GM21529 (cell line): ENCODE measurements around the gene MTPN.

Source experiments
- ATAC-seq: cut with Tn5 transposase; IDR thresholded peaks from one replicate; pipeline ENCODE4 v1.9.1; 2021; ENCODE audit not compliant: unreplicated experiment

Gene MTPN

GRCh38 chr7:135929249-135929648 lies 47.9 kb downstream of the MTPN start:
- no peak for ATAC-seq

- ATAC-seq: no peak
These were observed 49.0 kb downstream of the MTPN start for GRCh38 chr7:135928136-135928535.

- ATAC-seq: no peak
These were observed 51.9 kb downstream of the MTPN start for GRCh38 chr7:135925210-135925609.

- ATAC-seq: no peak
These were observed 52.9 kb downstream of the MTPN start for GRCh38 chr7:135924302-135924701.

GRCh38 chr7:135922263-135922662 lies 54.9 kb downstream of the MTPN start:
- ATAC-seq: no peak

- ATAC-seq: peak; percentile 55
These were observed 56.7 kb downstream of the MTPN start for GRCh38 chr7:135920478-135920877.

GRCh38 chr7:135919071-135919841 lies 57.9 kb downstream of the MTPN start:
- ATAC-seq: no peak

- ATAC-seq: no peak
These were observed 59.0 kb downstream of the MTPN start for GRCh38 chr7:135918134-135918533.

- ATAC-seq: no peak
These were observed 59.4 kb downstream of the MTPN start for GRCh38 chr7:135917721-135918120.

- no peak for ATAC-seq
These were observed 62.8 kb downstream of the MTPN start for GRCh38 chr7:135914346-135914745.

- ATAC-seq: no peak
These were observed 63.8 kb downstream of the MTPN start for GRCh38 chr7:135913404-135913803.

- no peak for ATAC-seq
These were observed 66.1 kb downstream of the MTPN start for GRCh38 chr7:135911099-135911498.

GRCh38 chr7:135910393-135911036 lies 66.6 kb downstream of the MTPN start:
- no peak for ATAC-seq

GRCh38 chr7:135905858-135906257 lies 71.3 kb downstream of the MTPN start:
- ATAC-seq: no peak

GRCh38 chr7:135905355-135905754 lies 71.8 kb downstream of the MTPN start:
- no peak for ATAC-seq

- no peak for ATAC-seq
These were observed 72.9 kb downstream of the MTPN start for GRCh38 chr7:135904282-135904681.

GRCh38 chr7:135901585-135902540 lies 75.3 kb downstream of the MTPN start:
- ATAC-seq: no peak

- no peak for ATAC-seq
These were observed 77.1 kb downstream of the MTPN start for GRCh38 chr7:135900065-135900546.

GRCh38 chr7:135899458-135900064 lies 77.6 kb downstream of the MTPN start:
- no peak for ATAC-seq

- no peak for ATAC-seq
These were observed 78.9 kb downstream of the MTPN start for GRCh38 chr7:135898226-135898625.

- ATAC-seq: no peak
These were observed 82.3 kb downstream of the MTPN start for GRCh38 chr7:135894816-135895215.
